Osteocyte (in vitro differentiated cells): ENCODE measurements around the gene ANP32A. TPM values are rescaled to one million over a fixed set of nuclear protein-coding genes. Genes with fewer than 3 reads are reported as not detected.

Experiments
- DNase-seq: peaks from one replicate; pipeline ENCODE4 v3.0.0; 2021; ENCODE audit warnings: mixed read lengths; ENCODE audit not compliant: unreplicated experiment; ENCODE audit errors: extremely low spot score
- H3K27ac Mint-ChIP-seq: one replicate; pipeline ENCODE4 v1.8.0; 2021; ENCODE audit warnings: mild to moderate bottlenecking, mixed read lengths; ENCODE audit not compliant: unreplicated experiment
- H3K27me3 Mint-ChIP-seq: one replicate; pipeline ENCODE4 v1.8.0; 2021; ENCODE audit warnings: mixed read lengths; ENCODE audit not compliant: unreplicated experiment
- H3K36me3 Mint-ChIP-seq: one replicate; pipeline ENCODE4 v1.8.0; 2021; ENCODE audit warnings: mixed read lengths; ENCODE audit not compliant: unreplicated experiment
- H3K4me1 Mint-ChIP-seq: one replicate; pipeline ENCODE4 v1.8.0; 2021; ENCODE audit warnings: mixed read lengths; ENCODE audit not compliant: unreplicated experiment
- H3K4me3 Mint-ChIP-seq: one replicate; pipeline ENCODE4 v1.8.0; 2021; ENCODE audit warnings: mild to moderate bottlenecking, moderate library complexity, mixed read lengths; ENCODE audit not compliant: unreplicated experiment
- H3K9me3 Mint-ChIP-seq: one replicate; pipeline ENCODE4 v1.8.0; 2021; ENCODE audit warnings: mixed read lengths; ENCODE audit not compliant: unreplicated experiment
- CTCF ChIP-seq: fragments of 200-600 bp; sonication (generic); IDR thresholded peaks from 2 replicates; pipeline ENCODE4 v1.5.0; 2021; ENCODE audit warnings: antibody characterized with exemption, mild to moderate bottlenecking, moderate library complexity
- microRNA-seq: library from miRNA; unstranded; fragments of <30 nt; microRNA quantifications from one replicate; pipeline ENCODE4 v1.1.0, GENCODE V29; 2020; ENCODE audit not compliant: unreplicated experiment
- total RNA-seq: library from RNA; stranded (reverse); gene quantifications from 2 replicates; pipeline ENCODE4 v1.2.1, GENCODE V29; 2021

Gene ANP32A
- total RNA-seq, 1 donor from 2014 or later, result 155 TPM

- no peak for TF ChIP-seq CTCF
- H3K27ac Mint-ChIP-seq, result no peak overlapping the region
- peaks cover 6% of the 10 kb centered on the region for H3K27me3 Mint-ChIP-seq
- H3K36me3 Mint-ChIP-seq, result peaks cover 5% of the 10 kb centered on the region
- no peak for DNase-seq
- no peak overlapping the region for H3K4me3 Mint-ChIP-seq
- H3K9me3 Mint-ChIP-seq, result no peaks in the 10 kb centered on the region
- peaks cover 4% of the 10 kb centered on the region for H3K4me1 Mint-ChIP-seq
These were observed 90.8 kb downstream of the ANP32A start for GRCh38 chr15:68729789-68730411.

Small RNA genes lying within 50 kb of the gene (microRNA-seq; reads per million reads assigned to microRNA genes)
- not detected for gene MIR4312

Other genes with a start within 250 kb of the ANP32A start
- 21.8 and 22.6 TPM in 2 replicates for gene CORO2B, start 241.9 kb downstream of the ANP32A start, total RNA-seq
- gene SPESP1, start 109.6 kb upstream of the ANP32A start, total RNA-seq, result not detected in 2 replicates
- gene NOX5, start 193.8 kb upstream of the ANP32A start, total RNA-seq, result not detected in 2 replicates